HK-2 (cell line): Measurements from ENCODE around the gene NFATC3.

Experiments used
- DNase-seq: peaks from one replicate; pipeline ENCODE4 v3.0.0-alpha.2; 2018; ENCODE audit not compliant: unreplicated experiment

NFATC3 gene

DNA sequence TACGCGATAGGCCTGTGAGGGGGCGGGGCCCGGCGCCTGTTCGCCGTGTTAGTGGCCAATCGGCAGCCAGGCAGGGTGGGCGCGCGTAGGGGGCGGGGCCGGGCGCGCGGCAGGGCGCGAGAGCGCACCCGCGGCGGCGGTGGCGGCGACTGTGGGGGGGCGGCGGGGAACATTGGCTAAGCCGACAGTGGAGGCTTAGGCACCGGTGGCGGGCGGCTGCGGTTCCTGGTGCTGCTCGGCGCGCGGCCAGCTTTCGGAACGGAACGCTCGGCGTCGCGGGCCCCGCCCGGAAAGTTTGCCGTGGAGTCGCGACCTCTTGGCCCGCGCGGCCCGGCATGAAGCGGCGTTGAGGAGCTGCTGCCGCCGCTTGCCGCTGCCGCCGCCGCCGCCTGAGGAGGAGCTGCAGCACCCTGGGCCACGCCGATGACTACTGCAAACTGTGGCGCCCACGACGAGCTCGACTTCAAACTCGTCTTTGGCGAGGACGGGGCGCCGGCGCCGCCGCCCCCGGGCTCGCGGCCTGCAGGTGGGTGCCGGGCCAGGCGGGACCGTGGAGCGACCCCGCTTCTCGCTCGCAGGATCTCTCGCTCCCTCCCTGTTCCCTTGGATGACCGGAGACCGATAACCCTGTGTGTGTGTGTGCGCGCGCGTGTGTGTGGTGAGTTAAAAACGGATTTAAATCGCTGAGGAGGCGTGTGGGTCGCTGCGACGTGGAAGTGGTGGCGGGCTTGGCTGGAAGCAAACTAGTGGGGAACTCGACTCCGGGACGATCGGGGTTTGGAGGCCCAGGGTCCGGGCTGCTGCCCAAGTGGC, at the start of gene NFATC3:
Gene NFATC3, plus strand, starts transcription at position 112 of the 813 bp plus-strand sequence. Its CDS starts 312 bp downstream, at position 424.
- peak; percentile 99 for DNase-seq

- no peak for DNase-seq
These were observed 47.2 kb upstream of the NFATC3 start for GRCh38 chr16:68037841-68038597.

GRCh38 chr16:68040506-68041288, 44.5 kb upstream of the NFATC3 start:
- DNase-seq, result peak; percentile 90

- DNase-seq, result no peak
These were observed 43.4 kb upstream of the NFATC3 start for GRCh38 chr16:68041783-68042182.

GRCh38 chr16:68046106-68046505, 39.1 kb upstream of the NFATC3 start:
- DNase-seq, result no peak

DNA sequence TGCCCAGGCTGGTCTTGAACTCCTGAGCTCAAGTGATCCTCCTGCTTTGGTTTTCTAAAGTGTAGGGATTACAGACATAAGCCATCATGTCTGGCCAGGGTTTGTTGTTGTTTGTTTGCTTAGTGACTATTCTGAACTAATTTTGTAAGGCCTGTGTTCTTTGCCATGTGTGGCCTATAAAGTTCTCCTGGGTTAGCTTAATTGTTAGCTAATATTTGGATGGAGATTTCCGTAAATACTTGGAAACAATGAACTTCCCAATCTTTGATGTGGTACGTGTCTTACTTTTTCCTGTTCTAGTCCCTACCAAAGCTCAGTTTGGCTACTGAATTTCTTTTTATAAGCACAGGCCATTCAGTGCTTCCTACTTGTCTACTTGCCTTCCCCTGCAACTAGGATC, 37.2 kb upstream of the NFATC3 start:
- DNase-seq, result no peak

DNA sequence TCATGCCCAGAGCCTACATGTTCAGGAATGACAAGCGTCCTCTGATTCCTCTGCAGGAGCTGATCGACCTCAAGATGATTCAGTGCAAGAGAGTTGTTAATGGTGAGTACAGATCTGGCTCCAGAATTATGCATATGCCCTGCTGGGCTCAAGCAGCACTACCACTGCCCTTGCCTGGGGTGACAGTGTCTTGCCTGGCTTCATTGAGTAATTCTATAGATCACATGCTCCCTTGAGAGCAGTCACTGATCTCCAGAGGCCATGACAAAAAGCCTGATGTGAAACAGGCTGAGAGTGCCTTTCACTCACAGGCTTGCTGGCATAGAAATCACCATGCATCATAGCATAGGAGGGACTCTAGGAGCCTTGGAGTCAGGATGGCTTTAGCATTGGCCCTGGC, 35.7 kb upstream of the NFATC3 start:
- no peak for DNase-seq

DNA sequence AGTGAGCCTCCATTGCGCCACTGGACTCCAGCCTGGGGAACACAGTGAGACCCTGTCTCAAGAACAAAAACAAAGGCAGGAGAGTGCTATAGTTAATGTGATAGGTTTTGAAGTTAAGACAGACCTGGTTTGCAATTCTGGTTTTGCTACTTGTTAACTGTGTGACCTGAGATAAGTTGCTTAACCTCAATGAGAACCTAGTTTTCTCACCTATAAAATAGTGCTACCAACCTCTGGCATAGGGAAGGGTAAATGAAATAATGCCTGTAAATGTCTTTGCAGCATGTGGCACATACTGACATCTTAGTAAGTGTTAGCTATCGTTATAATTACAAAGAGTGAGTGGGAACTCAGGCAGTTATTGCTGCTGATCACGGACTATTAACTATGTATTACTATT, 29.8 kb upstream of the NFATC3 start:
- DNase-seq, result no peak

GRCh38 chr16:68059804-68060203, 25.4 kb upstream of the NFATC3 start:
- no peak for DNase-seq

GRCh38 chr16:68061396-68061795, 23.8 kb upstream of the NFATC3 start:
- no peak for DNase-seq

DNA sequence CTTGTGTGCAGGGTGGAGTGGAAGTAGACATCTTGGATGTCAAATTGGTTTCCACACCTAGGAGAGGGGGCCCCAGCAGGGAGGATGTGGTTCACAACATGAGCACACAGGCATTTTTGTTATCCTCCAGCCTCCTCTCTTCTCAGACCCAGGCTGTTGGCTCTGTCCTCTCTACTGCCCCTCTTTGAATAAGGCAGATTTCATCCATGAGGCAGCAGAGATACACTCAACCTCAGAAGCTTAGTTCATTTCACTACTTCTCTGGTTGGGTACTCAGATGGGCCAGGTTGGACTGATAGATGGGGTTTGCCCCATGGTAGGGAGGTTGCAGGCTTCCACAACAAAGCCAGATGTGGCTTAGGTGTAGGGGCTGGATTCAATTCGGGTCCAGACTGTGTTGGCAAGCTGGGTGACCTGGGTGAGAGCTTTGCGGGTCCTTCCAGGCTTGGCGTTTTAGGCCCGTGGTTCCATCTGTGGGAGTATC, 22.2 kb upstream of the NFATC3 start:
- no peak for DNase-seq

- DNase-seq, result peak; percentile 61
These were observed 20.3 kb upstream of the NFATC3 start for GRCh38 chr16:68064791-68065365.

- DNase-seq, result no peak
These were observed 19.4 kb upstream of the NFATC3 start for GRCh38 chr16:68065716-68066305.

- no peak for DNase-seq
These were observed 18.4 kb upstream of the NFATC3 start for GRCh38 chr16:68066763-68067162.

GRCh38 chr16:68068926-68069325, 16.2 kb upstream of the NFATC3 start:
- DNase-seq, result no peak

DNA sequence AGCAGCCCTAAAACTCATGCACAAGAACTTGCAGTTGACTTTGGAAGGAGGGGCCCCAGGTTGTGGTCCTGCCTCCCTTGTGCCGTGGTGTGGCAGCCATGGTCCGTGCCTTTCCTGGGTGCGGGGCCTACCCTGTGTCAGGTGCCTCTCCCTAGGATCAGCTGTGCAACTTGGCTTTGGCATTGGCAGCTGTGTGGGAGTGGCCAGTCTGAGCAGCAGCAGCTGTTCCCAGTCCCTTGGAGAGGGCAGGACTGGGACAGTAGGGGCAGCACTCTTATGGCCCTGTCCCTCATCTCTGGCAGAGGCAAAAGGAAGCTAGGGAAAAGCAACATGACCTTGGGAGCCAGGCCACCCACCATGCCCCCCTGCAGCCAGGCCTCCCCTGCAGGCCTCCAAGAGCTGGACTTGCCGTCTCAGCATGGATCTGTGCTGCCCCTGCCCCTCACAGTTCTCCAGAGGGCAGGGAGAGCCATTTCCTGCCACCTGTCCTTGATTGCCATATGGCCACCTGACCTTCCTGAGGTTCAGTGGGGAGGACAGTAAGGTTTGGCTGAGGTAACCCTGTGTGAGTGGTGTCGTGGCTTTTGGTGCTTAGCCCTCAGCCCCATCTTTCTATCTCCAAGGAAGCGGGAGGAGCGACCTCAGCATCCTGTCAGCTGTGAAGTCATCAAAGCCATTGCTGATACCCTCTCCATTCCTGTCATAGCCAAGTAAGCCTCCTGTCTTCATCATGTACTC, 15.5 kb upstream of the NFATC3 start:
- no peak for DNase-seq

DNA sequence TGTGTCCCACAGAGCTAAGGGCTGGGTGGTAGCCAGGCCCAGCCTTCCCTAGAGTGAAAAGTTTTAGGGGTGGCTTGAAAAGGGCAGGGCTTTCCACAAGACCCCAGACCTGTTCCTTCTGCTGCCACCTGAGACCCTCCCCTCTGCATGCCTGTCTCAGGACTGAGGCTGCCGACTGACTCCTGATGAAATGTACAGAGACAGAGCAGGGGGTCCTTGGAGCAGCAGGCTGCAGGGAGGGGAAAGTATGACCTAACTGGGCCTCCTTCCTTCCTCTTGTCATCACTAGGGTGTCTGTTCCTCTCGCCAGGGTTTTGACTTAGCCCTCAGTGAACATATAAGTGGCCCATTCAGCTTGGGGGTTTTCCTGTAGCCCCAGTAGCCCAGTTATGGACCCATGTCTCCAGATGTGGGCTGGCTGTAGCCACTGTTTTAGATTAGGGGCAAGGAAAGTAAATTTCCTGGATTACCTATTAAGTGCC, 14.9 kb upstream of the NFATC3 start:
- no peak for DNase-seq

DNA sequence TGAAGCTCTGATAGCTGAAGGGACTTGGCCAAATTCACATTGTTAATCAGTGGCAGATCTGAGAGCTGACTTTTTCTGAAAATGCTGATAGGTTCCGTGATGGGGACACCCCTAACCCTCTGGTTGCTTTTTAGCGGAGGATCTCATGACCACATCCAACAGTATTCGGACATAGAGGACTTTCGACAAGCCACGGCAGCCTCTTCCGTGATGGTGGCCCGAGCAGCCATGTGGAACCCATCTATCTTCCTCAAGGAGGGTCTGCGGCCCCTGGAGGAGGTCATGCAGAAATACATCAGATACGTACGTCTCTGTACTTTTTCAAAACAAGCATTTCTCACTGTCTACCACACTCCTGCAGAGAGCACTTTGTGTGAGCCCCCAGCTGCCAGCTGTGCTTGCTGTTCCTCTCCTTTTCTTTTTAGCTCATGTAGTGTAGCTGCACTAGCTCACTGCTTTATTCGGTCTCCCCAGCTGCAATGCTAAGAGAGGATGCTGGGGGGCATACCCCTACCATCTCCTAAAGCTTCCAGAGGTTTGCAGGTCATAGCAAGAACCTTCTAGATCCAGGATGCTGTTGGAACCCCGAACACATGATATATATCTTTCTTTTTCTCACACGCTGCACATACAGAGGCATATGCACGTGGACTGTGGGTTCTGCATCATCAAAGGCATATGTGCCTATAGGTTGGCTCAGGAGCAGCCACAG, 14.2 kb upstream of the NFATC3 start:
- no peak for DNase-seq

DNA sequence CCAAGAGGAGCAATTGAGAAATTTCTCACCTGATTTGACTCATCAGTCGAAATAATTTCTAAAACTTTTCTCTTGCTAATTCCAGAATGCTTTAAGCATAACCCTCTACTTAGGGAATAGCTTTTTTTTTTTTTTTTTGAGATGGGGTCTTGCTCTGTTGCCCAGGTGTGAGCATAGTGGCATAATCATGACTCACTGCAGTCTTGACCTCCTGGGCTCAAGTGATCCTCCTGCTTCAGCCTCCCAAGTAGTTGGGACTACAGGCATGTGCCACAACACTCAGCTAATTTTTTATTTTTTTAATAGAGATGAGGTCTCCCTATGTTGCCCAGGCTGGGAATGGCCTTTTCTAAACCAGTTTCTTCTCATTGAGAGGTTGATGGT, 13.7 kb upstream of the NFATC3 start:
- no peak for DNase-seq
